ENCODE data around the gene PRR5L.

Gene PRR5L

GRCh38 chr11:36402568-36403170, 106.6 kb downstream of the PRR5L start:
- no peak for DNase-seq (ENCODE audit: low read depth)

- no peak for DNase-seq (ENCODE audit: low read depth)
Measured at GRCh38 chr11:36403661-36404060, 107.6 kb downstream of the PRR5L start.

- DNase-seq (ENCODE audit: low read depth), result no peak
Measured at GRCh38 chr11:36404831-36405230, 108.7 kb downstream of the PRR5L start.

GRCh38 chr11:36405585-36406367, 109.7 kb downstream of the PRR5L start:
- no peak for DNase-seq (ENCODE audit: low read depth)

GRCh38 chr11:36407356-36407755, 111.3 kb downstream of the PRR5L start:
- DNase-seq (ENCODE audit: low read depth), result no peak

GRCh38 chr11:36408498-36409136, 112.5 kb downstream of the PRR5L start:
- no peak for DNase-seq (ENCODE audit: low read depth)

GRCh38 chr11:36409152-36409816, 113.2 kb downstream of the PRR5L start:
- no peak for DNase-seq (ENCODE audit: low read depth)

- no peak for DNase-seq (ENCODE audit: low read depth)
Measured at GRCh38 chr11:36411202-36411640, 115.1 kb downstream of the PRR5L start.

- DNase-seq (ENCODE audit: low read depth), result no peak
Measured at GRCh38 chr11:36412781-36413383, 116.8 kb downstream of the PRR5L start.

GRCh38 chr11:36417154-36417553, 121.1 kb downstream of the PRR5L start:
- no peak for DNase-seq (ENCODE audit: low read depth)

GRCh38 chr11:36419791-36420424, 123.8 kb downstream of the PRR5L start:
- DNase-seq (ENCODE audit: low read depth), result no peak

- DNase-seq (ENCODE audit: low read depth), result no peak
Measured at GRCh38 chr11:36421546-36422155, 125.6 kb downstream of the PRR5L start.

- DNase-seq (ENCODE audit: low read depth), result no peak
Measured at GRCh38 chr11:36425561-36426081, 129.5 kb downstream of the PRR5L start.

GRCh38 chr11:36426226-36426848, 130.2 kb downstream of the PRR5L start:
- no peak for DNase-seq (ENCODE audit: low read depth)

GRCh38 chr11:36427079-36427478, 131.0 kb downstream of the PRR5L start:
- no peak for DNase-seq (ENCODE audit: low read depth)

- DNase-seq (ENCODE audit: low read depth), result no peak
Measured at GRCh38 chr11:36427876-36428275, 131.8 kb downstream of the PRR5L start.

- peak; percentile 87 for DNase-seq (ENCODE audit: low read depth)
Measured at GRCh38 chr11:36431429-36432092, 135.5 kb downstream of the PRR5L start.

- DNase-seq (ENCODE audit: low read depth), result no peak
Measured at GRCh38 chr11:36432093-36432469, 136.0 kb downstream of the PRR5L start.

GRCh38 chr11:36432738-36433137, 136.7 kb downstream of the PRR5L start:
- no peak for DNase-seq (ENCODE audit: low read depth)

GRCh38 chr11:36436064-36436463, 140.0 kb downstream of the PRR5L start:
- no peak for DNase-seq (ENCODE audit: low read depth)
